CD4-positive, CD25-positive, alpha-beta regulatory T cell (primary cell): ENCODE data around the gene ZMYND8. TPM values are rescaled to one million over a fixed set of nuclear protein-coding genes. Genes with fewer than 3 reads are reported as not detected.

Source experiments
- ATAC-seq, 2 donors: fragments of 150-1000 bp; cut with Tn5 transposase; one replicate each; pipeline ENCODE4 v1.10.0; 2021; ENCODE audit warnings: low read depth in 2 of 2, moderate number of reproducible peaks in 2 of 2, moderate library complexity in 1 of 2
- DNase-seq, 3 donors: peaks; one replicate each; pipeline versions ENCODE4 v3.0.0 to v3.0.0-alpha.2; 2012 to 2022; ENCODE audit warnings: mixed read lengths in 1 of 3
- H3K27ac ChIP-seq: one replicate; pipeline ENCODE4 v1.7.0; 2013; ENCODE audit warnings: mild to moderate bottlenecking, low read length; ENCODE audit not compliant: insufficient read depth, poor library complexity, severe bottlenecking
- H3K27me3 ChIP-seq: one replicate; pipeline ENCODE4 v1.7.0; 2013; ENCODE audit warnings: low read length; ENCODE audit not compliant: control insufficient read depth, insufficient read depth
- H3K36me3 ChIP-seq: one replicate; pipeline ENCODE4 v1.7.0; 2013; ENCODE audit warnings: mild to moderate bottlenecking, low read length, moderate library complexity; ENCODE audit not compliant: control insufficient read depth, insufficient read depth
- H3K4me1 ChIP-seq: 2 replicates; pipeline ENCODE4 v1.7.0; 2013; ENCODE audit warnings: mild to moderate bottlenecking, low read length; ENCODE audit not compliant: insufficient read depth, control insufficient read depth, poor library complexity, severe bottlenecking
- H3K4me3 ChIP-seq: one replicate; pipeline ENCODE4 v1.7.0; 2013; ENCODE audit warnings: low read depth, mild to moderate bottlenecking, low read length, moderate library complexity
- H3K9me3 ChIP-seq, 2 experiments: 1 replicate in 1 of 2; 2 replicates in 1 of 2; pipeline ENCODE4 v1.7.0; 2013; ENCODE audit warnings: low read length in 2 of 2, mild to moderate bottlenecking in 1 of 2, moderate library complexity in 1 of 2; ENCODE audit not compliant: control insufficient read depth in 2 of 2
- H3K27ac Mint-ChIP-seq, 3 donors: one replicate each; pipeline ENCODE4 v1.8.0; 2020 to 2022; ENCODE audit warnings: mild to moderate bottlenecking in 3 of 3, mixed read lengths in 3 of 3, moderate library complexity in 2 of 3
- H3K27me3 Mint-ChIP-seq: one replicate; pipeline ENCODE4 v1.8.0; 2022; ENCODE audit warnings: mild to moderate bottlenecking, mixed read lengths
- H3K36me3 Mint-ChIP-seq: one replicate; pipeline ENCODE4 v1.8.0; 2020; ENCODE audit warnings: mixed read lengths
- H3K4me1 Mint-ChIP-seq, 4 donors: one replicate each; pipeline ENCODE4 v1.8.0; 2020 to 2022; ENCODE audit warnings: mixed read lengths in 4 of 4, mild to moderate bottlenecking in 1 of 4
- H3K4me3 Mint-ChIP-seq, 4 donors: one replicate each; pipeline ENCODE4 v1.8.0; 2020 to 2022; ENCODE audit warnings: mild to moderate bottlenecking in 4 of 4, mixed read lengths in 4 of 4, moderate library complexity in 3 of 4
- H3K9me3 Mint-ChIP-seq, 7 donors: one replicate each; pipeline ENCODE4 v1.8.0; 2020 to 2022; ENCODE audit warnings: mixed read lengths in 7 of 7, mild to moderate bottlenecking in 3 of 7, moderate library complexity in 2 of 7
- polyA plus RNA-seq, 4 donors: library from polyadenylated mRNA; unstranded; fragments of 300-500 nt; fragmentation: Illumina TruSeq; gene quantifications; one replicate each; pipeline ENCODE4 v1.2.3, GENCODE V29; 2021
- total RNA-seq: library from RNA; stranded (reverse); gene quantifications from one replicate; pipeline ENCODE4 v1.2.3, GENCODE V29; 2022

The ZMYND8 gene
- total and polyA plus RNA-seq, 5 donors from 2014 or later = 7.5 to 47.2 (median 8.9) TPM

- Mint-ChIP-seq H3K27ac (peak overlapping the region; percentile 80 to 92 (median 87)), H3K4me1 (peaks cover 10 to 86% (median 57%) of the 10 kb centered on the region in 4 donors), H3K27me3 (no peaks in the 10 kb centered on the region), H3K36me3 (peaks cover 7% of the 10 kb centered on the region), H3K4me3 (peak overlapping the region in 3 of 4 donors; percentile 32 to 65 (median 48)), H3K9me3 (no peaks in the 10 kb centered on the region)
- H3K4me1 ChIP-seq = peaks cover 41% of the 10 kb centered on the region
- DNase-seq (peak in 1 of 3 donors; percentile 86), ATAC-seq (peak in 1 of 2 donors; percentile 12)
- no peaks in the 10 kb centered on the region for H3K9me3 ChIP-seq
- H3K36me3 ChIP-seq = peaks cover 2% of the 10 kb centered on the region
- H3K4me3 ChIP-seq = no peak overlapping the region
- no peaks in the 10 kb centered on the region for H3K27me3 ChIP-seq
- peak overlapping the region; percentile 41 for H3K27ac ChIP-seq
Measured at GRCh38 chr20:47318586-47319516, 37.6 kb downstream of the ZMYND8 start.

- H3K4me1 Mint-ChIP-seq = peaks cover 10 to 79% (median 52%) of the 10 kb centered on the region in 4 donors
- H3K36me3 Mint-ChIP-seq = peaks cover 7% of the 10 kb centered on the region
- no peak for DNase-seq
- peak overlapping the region; percentile 80 to 92 (median 87) for H3K27ac Mint-ChIP-seq
- no peak for ATAC-seq
- H3K27me3 ChIP-seq = no peaks in the 10 kb centered on the region
- H3K36me3 ChIP-seq = peaks cover 2% of the 10 kb centered on the region
- no peaks in the 10 kb centered on the region for H3K27me3 Mint-ChIP-seq
- peaks cover 37% of the 10 kb centered on the region for H3K4me1 ChIP-seq
- H3K9me3 Mint-ChIP-seq = no peaks in the 10 kb centered on the region
- peak overlapping the region; percentile 19 for H3K4me3 ChIP-seq
- H3K27ac ChIP-seq = no peak overlapping the region
- no peaks in the 10 kb centered on the region for H3K9me3 ChIP-seq
- peak overlapping the region in 3 of 4 donors; percentile 28 to 68 (median 32) for H3K4me3 Mint-ChIP-seq
Measured at GRCh38 chr20:47318027-47318585, 38.4 kb downstream of the ZMYND8 start.

DNA sequence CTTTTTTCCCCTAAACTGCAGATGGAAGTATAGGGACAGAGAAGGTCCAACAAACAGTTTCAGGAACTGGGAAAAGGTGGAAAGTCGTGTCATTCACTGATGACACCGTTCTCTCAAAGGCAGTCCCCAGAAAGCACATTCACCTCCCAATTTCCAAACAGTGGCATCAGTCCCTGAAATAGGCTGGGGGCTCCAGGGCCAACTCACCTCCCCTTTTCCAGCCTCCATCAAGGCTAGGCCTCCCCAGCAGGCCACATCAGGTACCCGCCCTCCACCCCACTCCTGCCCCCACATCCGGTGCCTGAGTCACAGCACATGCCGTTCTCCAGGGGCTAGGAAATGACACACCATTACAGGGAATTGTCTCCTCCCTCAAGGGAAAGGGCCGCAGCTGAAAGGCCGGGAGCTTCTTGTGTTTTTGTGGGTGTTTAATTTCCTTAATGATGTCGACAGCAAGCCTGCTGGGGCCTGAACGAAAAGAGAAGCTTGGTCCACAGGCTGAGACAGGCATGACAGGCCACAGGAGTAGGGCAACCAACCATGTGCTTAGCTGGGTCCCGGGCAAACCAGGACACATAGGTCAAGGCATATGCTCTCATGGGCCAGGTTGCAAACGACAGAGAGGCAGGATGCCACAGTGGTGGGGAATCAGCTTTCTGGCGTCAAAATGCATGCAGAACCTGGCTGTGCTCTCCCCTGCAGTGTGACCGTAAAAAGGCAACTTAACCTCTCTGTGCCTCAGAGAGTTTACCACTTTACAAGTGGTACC is 39.2 kb downstream of the ZMYND8 start:
- peak overlapping the region; percentile 71 to 87 (median 84) for H3K27ac Mint-ChIP-seq
- H3K27me3 Mint-ChIP-seq = no peaks in the 10 kb centered on the region

DNA sequence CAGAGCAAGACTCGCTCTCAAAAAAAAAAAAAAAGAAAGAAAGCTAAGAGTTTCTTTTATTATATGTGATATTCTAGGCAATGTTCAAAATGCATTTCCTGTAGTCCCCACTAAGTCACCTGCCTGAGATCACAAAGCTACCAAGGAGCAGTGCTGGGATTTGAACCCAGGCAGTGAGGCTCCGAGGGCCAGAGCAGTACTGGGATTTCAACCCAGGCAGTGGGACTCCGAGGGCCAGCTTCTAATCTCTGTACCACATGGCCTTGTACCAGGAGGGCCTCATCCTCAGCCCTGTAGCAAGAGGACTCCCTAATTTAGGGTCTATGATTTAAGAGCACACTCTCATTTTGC is 39.7 kb downstream of the ZMYND8 start:
- H3K36me3 Mint-ChIP-seq = peaks cover 15% of the 10 kb centered on the region
- no peaks in the 10 kb centered on the region for H3K27me3 Mint-ChIP-seq
- Histone ChIP-seq H3K36me3 (peaks cover 9% of the 10 kb centered on the region), H3K4me3 (no peak overlapping the region), H3K27me3 (no peaks in the 10 kb centered on the region), H3K4me1 (peaks cover 37% of the 10 kb centered on the region), H3K27ac (no peak overlapping the region), H3K9me3 (no peaks in the 10 kb centered on the region)
- peak in 1 of 3 donors; percentile 18 for DNase-seq
- H3K4me1 Mint-ChIP-seq = peaks cover 10 to 76% (median 48%) of the 10 kb centered on the region in 4 donors
- no peaks in the 10 kb centered on the region for H3K9me3 Mint-ChIP-seq
- H3K27ac Mint-ChIP-seq = peak overlapping the region; percentile 71 to 84 (median 72)
- peak in 1 of 2 donors; percentile 16 for ATAC-seq
- H3K4me3 Mint-ChIP-seq = peak overlapping the region in 3 of 4 donors; percentile 3 to 60 (median 50)

More for the DNA sequence above, 39.2 kb downstream of the ZMYND8 start:
- Histone ChIP-seq H3K9me3 (no peaks in the 10 kb centered on the region), H3K27me3 (no peaks in the 10 kb centered on the region), H3K4me1 (peaks cover 37% of the 10 kb centered on the region), H3K27ac (no peak overlapping the region), H3K36me3 (peaks cover 3% of the 10 kb centered on the region), H3K4me3 (peak overlapping the region; percentile 19)
- Mint-ChIP-seq H3K4me1 (peaks cover 10 to 75% (median 48%) of the 10 kb centered on the region in 4 donors), H3K4me3 (peak overlapping the region; percentile 3 to 60 (median 32)), H3K9me3 (no peaks in the 10 kb centered on the region), H3K36me3 (peaks cover 11% of the 10 kb centered on the region)
- DNase-seq (peak; percentile 7 to 83 (median 14)), ATAC-seq (peak; percentile 70 to 74)

- peaks cover 37% of the 10 kb centered on the region for H3K4me1 ChIP-seq
- H3K9me3 ChIP-seq = no peaks in the 10 kb centered on the region
- no peak overlapping the region for H3K4me3 Mint-ChIP-seq
- ATAC-seq = no peak
- peak overlapping the region; percentile 63 to 76 (median 72) for H3K27ac Mint-ChIP-seq
- H3K36me3 Mint-ChIP-seq = peaks cover 20% of the 10 kb centered on the region
- peaks cover 18% of the 10 kb centered on the region for H3K36me3 ChIP-seq
- no peak overlapping the region for H3K4me3 ChIP-seq
- no peak overlapping the region for H3K27ac ChIP-seq
- no peaks in the 10 kb centered on the region for H3K9me3 Mint-ChIP-seq
- no peak for DNase-seq
- H3K27me3 Mint-ChIP-seq = no peaks in the 10 kb centered on the region
- no peaks in the 10 kb centered on the region for H3K27me3 ChIP-seq
- H3K4me1 Mint-ChIP-seq = peaks cover 10 to 67% (median 45%) of the 10 kb centered on the region in 4 donors
Measured at GRCh38 chr20:47315339-47316056, 41.0 kb downstream of the ZMYND8 start.

DNA sequence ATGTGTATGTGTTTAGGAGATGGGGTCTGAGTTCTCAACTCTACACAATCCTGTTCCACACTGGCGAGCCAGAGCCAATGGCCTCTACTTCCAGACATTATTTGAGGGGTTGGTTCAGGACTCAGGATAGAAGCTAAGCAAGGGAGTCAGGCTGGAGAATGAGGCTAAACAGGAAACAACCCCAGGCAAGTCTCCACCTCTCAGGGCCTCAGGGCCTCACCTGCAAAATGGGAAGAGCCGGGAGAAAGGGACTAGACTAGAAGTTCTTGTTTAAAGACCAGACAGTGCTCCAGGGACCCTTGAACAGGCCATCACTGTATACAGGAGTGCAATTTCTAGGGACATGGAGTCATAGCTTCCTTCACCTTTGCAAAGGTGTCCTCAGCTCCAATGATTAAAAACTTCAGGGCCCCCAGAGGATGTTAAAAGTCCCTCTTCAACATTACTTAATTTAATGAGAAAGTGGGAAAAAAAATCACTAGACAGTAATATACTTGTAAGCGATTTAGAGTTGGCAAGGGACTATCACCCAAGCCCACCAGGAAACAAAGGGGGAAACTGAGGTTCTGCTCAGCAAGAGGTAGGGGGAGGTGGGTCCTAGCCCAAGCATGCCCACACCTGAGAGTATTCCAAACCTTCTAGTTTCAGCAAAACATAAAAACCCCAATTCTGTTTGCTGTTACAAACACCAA is 41.7 kb downstream of the ZMYND8 start:
- Mint-ChIP-seq H3K27me3 (no peaks in the 10 kb centered on the region), H3K4me1 (peaks cover 10 to 61% (median 41%) of the 10 kb centered on the region in 4 donors), H3K36me3 (peaks cover 20% of the 10 kb centered on the region), H3K4me3 (peak overlapping the region in 1 of 4 donors; percentile 54), H3K27ac (peak overlapping the region in 2 of 3 donors; percentile 54 to 80), H3K9me3 (no peaks in the 10 kb centered on the region)
- no peak for ATAC-seq
- no peak overlapping the region for H3K27ac ChIP-seq
- no peaks in the 10 kb centered on the region for H3K27me3 ChIP-seq
- H3K4me1 ChIP-seq = peaks cover 35% of the 10 kb centered on the region
- no peak overlapping the region for H3K4me3 ChIP-seq
- DNase-seq = no peak
- H3K9me3 ChIP-seq = no peaks in the 10 kb centered on the region
- peaks cover 20% of the 10 kb centered on the region for H3K36me3 ChIP-seq
